GM12892 (cell line): ENCODE data around the gene BTBD17.

Source experiments
- POLR2A ChIP-seq: IDR thresholded peaks from 2 replicates; pipeline ENCODE4 v1.6.1; 2011; ENCODE audit warnings: low read depth, low read length, control low read depth
- POLR2AphosphoS5 ChIP-seq: IDR thresholded peaks from 2 replicates; pipeline ENCODE4 v1.6.1; 2011; ENCODE audit warnings: low read depth, low read length, control low read depth
- TAF1 ChIP-seq: IDR thresholded peaks from 2 replicates; pipeline ENCODE4 v1.6.1; 2011; ENCODE audit warnings: low read depth, mild to moderate bottlenecking, control low read depth, low read length, borderline replicate concordance

DNA sequence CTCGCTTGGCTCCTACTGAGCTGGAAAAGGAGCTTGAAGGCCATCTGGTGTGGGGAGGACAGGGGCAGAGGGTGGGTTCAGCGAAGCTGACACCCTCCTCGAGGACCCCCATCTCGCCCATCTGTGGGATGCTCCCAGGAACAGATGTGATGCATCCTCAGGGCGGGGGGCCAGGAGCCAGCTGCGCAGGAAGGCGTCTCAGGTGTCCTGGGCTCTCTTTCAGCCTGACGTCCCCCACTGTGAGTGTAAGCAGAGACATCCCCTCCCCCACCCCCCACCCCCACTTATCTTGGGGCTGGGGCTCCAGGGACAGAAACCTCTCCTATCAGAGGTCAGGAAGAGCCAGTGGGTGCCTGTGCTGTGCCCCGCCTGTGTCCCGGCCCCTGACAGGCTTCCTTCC lies 19.4 kb downstream of the BTBD17 start:
- TF ChIP-seq POLR2AphosphoS5 (no peak), POLR2A (no peak), TAF1 (no peak)
